GM18909 (cell line): ENCODE measurements around the gene VTN.

ENCODE experiments used
- ATAC-seq: cut with Tn5 transposase; IDR thresholded peaks from one replicate; pipeline ENCODE4 v1.9.1; 2021; ENCODE audit warnings: mild to moderate bottlenecking; ENCODE audit not compliant: unreplicated experiment, poor library complexity

Gene VTN

DNA sequence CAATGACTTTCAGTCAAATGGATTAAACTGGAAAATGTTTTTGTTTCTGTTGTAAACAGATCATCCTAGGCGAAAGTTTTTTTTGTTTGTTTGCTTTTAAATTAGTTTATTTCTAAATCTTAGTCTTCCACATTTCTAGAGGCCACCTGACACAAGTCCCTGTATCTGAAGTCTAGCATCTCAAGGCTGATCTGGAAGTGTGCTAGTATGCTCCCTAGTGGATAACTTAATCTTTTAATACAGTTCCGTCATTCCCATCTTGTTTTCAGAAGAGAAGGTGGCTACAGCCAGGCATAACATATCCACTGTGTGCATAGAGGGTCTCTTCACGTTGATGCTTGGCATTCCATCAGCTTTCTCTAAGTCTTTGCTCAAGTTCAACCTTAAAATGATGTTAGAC lies 42.4 kb downstream of the VTN start:
- ATAC-seq, result no peak

DNA sequence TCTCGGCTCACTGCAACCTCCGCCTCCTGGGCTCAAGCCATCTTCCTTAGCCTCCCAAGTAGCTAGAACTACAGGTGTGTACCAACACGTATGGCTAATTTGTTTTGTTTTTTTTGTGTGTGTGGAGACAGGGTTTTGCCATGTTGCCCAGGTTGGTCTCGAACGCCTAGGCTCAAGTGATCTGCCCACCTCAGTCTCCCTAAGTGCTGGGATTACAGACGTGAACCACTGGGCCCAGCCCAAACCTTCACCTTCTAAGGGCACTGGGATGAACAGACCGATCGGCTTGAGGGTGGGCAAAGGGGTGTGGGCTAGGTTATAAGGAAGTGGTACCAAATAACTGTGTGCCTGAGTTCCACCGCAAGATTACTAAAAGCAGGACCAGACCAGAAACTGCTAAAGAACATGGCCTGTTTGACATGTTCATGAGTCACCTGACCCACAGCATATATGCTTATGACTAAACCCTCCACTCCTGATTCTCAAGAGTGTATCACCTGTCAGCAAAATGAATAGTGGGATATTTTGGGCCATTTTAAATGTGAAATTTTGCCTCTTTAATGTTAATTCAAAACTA lies 43.0 kb downstream of the VTN start:
- ATAC-seq, result no peak

DNA sequence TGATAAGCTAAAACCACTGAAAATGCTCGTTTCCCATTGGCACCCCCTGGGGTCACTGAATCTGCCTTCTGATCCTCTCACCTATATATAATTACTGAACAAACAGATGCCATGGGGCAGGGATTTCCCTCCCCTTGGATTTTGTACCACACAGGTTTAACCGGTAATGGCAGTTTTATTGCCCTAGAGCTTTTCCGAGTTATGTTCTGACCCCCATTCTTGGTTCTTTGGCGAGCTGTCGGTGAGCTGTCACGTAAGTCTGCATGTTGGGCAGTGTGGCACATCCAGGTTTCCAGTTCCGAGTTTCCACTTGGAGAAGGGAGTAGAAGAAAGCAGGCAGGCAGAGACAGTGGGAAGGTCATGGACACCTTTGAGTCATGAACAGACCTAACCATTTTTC lies 44.0 kb downstream of the VTN start:
- ATAC-seq, result no peak

DNA sequence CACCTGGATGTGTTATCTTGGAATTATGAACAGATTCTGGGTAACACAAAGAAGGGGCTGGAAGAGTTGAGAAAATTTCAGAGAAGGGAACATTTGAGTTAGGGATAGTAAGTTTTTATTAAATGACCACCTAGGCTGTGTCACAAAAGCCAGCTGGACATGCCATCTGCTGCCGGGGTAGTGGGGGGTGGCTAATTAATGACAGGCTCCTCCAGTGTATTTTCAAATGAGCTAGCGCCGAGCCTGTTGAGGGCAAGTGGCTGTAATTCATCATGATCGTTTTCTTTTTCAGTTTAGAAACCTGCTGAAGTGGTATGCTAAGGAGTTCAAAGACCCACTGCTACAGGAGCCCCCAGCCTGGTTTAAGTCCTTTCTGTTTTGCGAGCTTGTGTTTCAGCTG lies 44.9 kb downstream of the VTN start:
- no peak for ATAC-seq

DNA sequence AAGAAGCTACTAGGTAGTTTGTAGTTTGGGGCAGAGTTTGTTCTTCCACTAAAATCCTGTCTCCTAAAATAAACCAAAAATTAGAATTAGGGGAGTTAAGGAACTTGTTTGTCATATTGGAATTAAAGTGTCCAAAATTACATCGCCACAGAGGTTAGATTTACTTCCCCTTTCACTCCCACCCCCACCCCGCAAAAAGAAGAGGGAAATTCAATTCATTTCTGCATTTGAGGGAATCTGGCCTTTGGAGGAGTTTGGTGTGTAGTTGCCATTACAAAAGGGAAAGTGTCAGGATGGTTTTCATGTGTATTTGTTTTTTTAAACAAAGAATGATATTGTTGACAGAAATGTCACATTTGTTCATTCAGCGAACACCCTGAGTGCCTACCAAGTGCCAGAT lies 45.3 kb downstream of the VTN start:
- ATAC-seq, result no peak

DNA sequence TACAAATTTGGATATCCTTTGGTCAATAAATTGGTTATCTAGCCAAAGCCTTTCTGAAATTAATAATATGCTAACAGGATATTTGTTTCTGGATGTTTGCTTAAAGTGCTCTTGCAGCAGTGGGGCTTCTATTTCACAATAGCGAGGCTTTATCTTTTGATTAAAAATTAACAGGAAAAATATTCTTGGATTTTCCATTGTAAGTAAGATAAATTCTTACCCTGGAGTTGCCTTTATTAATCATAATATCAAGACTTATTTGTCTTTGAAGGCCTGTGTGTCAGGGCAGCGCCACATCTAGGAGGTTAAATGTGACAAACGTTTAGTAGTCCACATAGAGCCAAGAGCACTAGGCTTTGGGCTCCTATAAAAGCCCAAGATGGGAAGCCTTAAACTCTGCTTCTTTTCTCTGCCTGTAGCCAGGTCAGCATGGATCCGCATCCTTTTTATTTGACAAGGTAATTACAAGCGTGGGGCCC lies 45.8 kb downstream of the VTN start:
- ATAC-seq, result no peak

DNA sequence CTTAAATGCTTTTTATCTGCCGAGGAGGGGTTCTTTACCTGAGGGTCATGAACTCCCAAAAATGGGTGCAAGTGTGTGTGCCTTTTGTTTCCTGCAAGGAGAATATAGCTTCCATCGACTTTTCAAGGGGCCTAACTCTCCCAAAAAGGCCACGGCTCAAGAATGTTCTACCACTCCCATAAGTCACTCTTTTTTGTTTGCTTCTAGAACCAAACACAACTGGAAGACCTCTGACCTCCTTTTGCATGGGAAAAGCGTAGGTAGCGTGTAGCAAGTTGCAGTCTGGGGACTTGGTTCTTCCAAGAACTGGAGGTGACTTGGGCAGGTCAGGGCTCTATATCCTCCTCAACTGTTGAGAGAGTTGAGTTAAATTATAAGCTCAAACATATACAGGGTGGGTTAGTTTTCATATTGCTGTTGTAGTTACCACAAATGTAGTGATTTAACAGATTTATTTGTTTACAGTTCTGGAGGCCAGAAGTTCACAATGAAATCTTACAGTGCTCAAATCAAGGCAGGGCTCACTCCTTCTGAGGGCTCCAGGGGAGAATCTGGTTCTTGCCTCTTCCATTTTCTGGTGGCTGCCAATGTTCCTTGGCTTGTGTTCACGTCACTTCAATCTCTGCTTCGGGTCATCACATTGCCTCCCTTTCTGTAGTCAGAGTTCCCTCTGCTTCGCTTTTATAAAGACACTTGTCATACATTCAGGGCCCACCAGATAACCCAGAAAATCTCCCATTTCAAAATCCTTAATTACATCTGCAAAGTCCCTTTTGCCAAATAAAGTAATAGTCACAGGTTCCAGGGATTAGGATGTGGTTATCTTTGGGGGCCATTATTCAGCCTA lies 49.7 kb downstream of the VTN start:
- ATAC-seq, result no peak

DNA sequence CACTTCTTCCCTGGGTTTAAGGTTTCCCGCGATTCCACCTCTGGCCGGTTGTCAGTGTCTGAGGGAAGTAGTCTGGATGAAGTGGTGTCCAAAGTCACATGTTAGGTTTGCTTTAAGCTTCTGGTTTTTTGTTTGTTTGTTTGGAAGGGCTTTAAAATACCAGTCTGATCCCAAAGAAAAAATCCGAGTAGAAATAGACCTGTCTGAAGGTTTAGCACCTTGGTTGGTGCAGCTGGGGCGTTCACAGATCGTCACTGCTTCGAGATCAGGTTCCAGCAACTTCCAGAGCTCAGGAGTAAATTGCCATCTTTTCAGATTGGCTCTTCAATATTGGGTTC lies 50.5 kb downstream of the VTN start:
- ATAC-seq, result no peak

DNA sequence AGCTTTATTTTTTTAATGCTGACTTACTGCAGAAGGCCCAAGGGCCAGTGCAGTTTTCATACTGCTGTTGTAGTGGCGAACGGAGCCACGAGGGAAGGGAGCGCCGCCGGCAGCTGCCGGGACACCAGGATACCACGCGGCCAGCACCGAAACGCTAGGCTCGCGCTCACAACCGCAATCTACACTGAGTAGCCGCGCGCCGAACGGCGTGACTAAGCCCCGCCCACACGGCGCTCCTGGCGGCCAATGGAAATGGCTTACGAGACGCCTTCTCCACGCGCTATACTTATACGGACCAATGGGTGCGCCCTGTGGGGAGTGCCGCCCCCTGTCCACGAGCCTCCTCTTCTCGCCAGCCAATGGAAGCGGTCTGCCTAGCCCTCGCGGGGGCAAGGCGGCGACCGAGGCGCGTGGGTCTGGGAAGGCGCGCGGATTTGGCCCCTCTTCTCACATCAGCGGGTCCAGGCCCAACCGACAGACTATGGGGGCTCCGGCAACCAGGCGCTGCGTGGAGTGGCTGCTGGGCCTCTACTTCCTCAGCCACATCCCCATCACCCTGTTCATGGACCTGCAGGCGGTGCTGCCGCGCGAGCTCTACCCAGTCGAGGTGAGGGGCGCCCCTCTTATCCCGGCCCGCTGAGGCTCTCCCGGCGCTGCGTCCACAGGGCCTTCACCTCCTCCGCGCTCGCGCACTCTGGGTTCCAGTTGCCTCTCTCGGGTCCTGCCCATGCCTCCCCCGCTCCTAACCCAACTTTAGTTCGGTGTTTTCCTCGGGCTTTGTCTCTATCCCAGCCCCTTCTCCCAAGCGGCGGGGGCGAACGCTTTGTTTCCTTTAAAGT lies 51.1 kb downstream of the VTN start, which contains the start of gene TMEM97:
TMEM97 (plus strand) TSS at position 442 of the 839 bp plus-strand sequence; CDS start at position 482, 40 bp downstream.
- ATAC-seq, result peak; percentile 93

DNA sequence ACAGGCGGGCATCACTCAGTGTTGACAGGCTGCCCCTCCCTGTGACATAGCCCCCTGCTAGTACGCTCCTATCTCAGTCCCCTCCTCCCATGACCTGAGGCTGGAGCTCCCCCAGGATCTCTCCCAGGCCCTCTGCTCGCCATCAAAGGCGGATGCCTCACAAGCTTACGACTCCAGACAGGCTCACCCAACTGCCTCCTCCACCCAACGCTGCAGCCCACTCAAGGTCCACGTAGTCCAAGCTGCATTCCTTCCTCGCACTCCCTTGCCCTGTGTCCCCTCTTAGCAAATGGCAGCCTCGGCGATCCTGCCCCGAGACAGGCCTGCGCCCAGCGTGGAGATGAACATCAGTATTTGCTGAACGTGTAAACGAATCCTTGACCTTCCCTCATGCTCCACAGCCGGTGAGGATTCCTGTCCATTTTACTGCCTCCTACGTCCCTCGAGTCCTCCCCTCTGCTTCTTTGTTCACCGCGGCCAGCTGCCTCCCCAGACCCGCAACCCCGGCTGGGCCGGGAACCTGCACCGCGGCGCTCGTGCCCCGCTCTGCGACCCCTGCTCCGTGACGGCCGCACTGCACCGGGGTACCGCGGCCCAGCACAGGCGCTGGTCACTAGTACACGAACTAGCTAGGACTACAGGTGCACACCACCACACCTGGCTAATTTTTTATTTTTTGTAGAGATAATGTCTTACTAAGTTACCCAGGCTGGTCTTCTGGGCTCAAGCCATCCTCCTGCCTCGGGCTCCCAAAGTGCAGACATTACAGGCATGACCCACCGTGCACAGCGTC lies 51.9 kb downstream of the VTN start:
- peak; percentile 10 for ATAC-seq
